IMR-90 (cell line): Measurements from ENCODE around the gene GMCL2. TPM values are rescaled to one million over a fixed set of nuclear protein-coding genes. Genes with fewer than 3 reads are reported as not detected.

Source experiments
- ATAC-seq: fragments of 200-7000 bp; cut with Tn5 transposase; 2 replicates; pipeline ENCODE4 v1.9.1; 2020; ENCODE audit warnings: low read depth, mild to moderate bottlenecking, moderate library complexity
- BruUV-seq: library from RNA; stranded (reverse); fragments of 400-500 nt; replicated peaks from 2 replicates; lab custom pipeline; 2021; lab: Mats Ljungman, UMichigan
- CTCF ChIA-PET: fragments of 300-600 bp; formaldehyde crosslinking; extraction: SDS; loops from one replicate; lab custom pipeline; 2021; ENCODE audit warnings: antibody characterized with exemption; lab: Yijun Ruan, JAX
- POLR2A ChIA-PET: fragments of 300-600 bp; sonication (Branson Sonifier 250); formaldehyde crosslinking; loops from one replicate; lab custom pipeline; 2022; ENCODE audit warnings: antibody characterized with exemption; ENCODE audit not compliant: unreplicated experiment; lab: Charles Lee
- DNase-seq: peaks from one replicate; pipeline ENCODE4 v3.0.0; 2013
- H2AFZ ChIP-seq: replicated peaks from 2 replicates; pipeline ENCODE3; 2013; ENCODE audit warnings: low read length, mild to moderate bottlenecking; ENCODE audit not compliant: poor library complexity
- H2AK5ac ChIP-seq: 2 replicates; pipeline ENCODE4 v1.6.1; 2013; ENCODE audit warnings: low read depth, low read length, inconsistent platforms
- H2AK9ac ChIP-seq: replicated peaks from 2 replicates; pipeline ENCODE3; 2013; ENCODE audit warnings: mild to moderate bottlenecking, low read depth, low read length, moderate library complexity; ENCODE audit not compliant: poor library complexity
- H2BK120ac ChIP-seq: 2 replicates; pipeline ENCODE4 v1.6.1; 2013; ENCODE audit warnings: low read depth, low read length, inconsistent platforms
- H2BK15ac ChIP-seq: 3 replicates; pipeline ENCODE4 v1.6.1; 2013; ENCODE audit warnings: low read depth, low read length, inconsistent platforms
- H2BK20ac ChIP-seq: 2 replicates; pipeline ENCODE4 v1.6.1; 2013; ENCODE audit warnings: low read depth, mild to moderate bottlenecking, inconsistent platforms, low read length, moderate library complexity
- H2BK5ac ChIP-seq: 2 replicates; pipeline ENCODE4 v1.6.1; 2013; ENCODE audit warnings: mild to moderate bottlenecking, low read depth, low read length, inconsistent platforms; ENCODE audit not compliant: poor library complexity, severe bottlenecking
- H3K14ac ChIP-seq: replicated peaks from 2 replicates; pipeline ENCODE4 v1.6.1; 2013; ENCODE audit warnings: low read depth, low read length, inconsistent platforms
- H3K18ac ChIP-seq: 2 replicates; pipeline ENCODE4 v1.6.1; 2013; ENCODE audit warnings: low read depth, low read length, control low read depth
- H3K23ac ChIP-seq: 2 replicates; pipeline ENCODE4 v1.6.1; 2013; ENCODE audit warnings: low read depth, low read length, inconsistent platforms
- H3K27ac ChIP-seq: 2 replicates; pipeline ENCODE4 v1.5.1; 2013; ENCODE audit warnings: mild to moderate bottlenecking, control low read depth, low read length; ENCODE audit not compliant: insufficient read depth
- H3K27me3 ChIP-seq: 2 replicates; pipeline ENCODE4 v1.6.1; 2013; ENCODE audit warnings: low read length; ENCODE audit not compliant: control insufficient read depth, insufficient read depth
- H3K36me3 ChIP-seq: 2 replicates; pipeline ENCODE4 v1.6.1; 2013; ENCODE audit warnings: low read length, mixed read lengths; ENCODE audit not compliant: control insufficient read depth, insufficient read depth
- H3K4ac ChIP-seq: 2 replicates; pipeline ENCODE4 v1.6.1; 2013; ENCODE audit warnings: low read depth, low read length, inconsistent platforms
- H3K4me1 ChIP-seq: 2 replicates; pipeline ENCODE4 v1.6.1; 2013; ENCODE audit warnings: low read length, mixed read lengths; ENCODE audit not compliant: control insufficient read depth, insufficient read depth
- H3K4me2 ChIP-seq: 2 replicates; pipeline ENCODE4 v1.6.1; 2013; ENCODE audit warnings: low read depth, mild to moderate bottlenecking, control low read depth, low read length, moderate library complexity
- H3K4me3 ChIP-seq: 2 replicates; pipeline ENCODE4 v1.5.1; 2013; ENCODE audit warnings: low read depth, mild to moderate bottlenecking, control low read depth, low read length, moderate library complexity; ENCODE audit not compliant: insufficient read depth
- H3K56ac ChIP-seq: 2 replicates; pipeline ENCODE4 v1.6.1; 2013; ENCODE audit warnings: low read length, inconsistent platforms; ENCODE audit not compliant: insufficient read depth; ENCODE audit errors: extremely low read depth
- H3K79me1 ChIP-seq, 2 experiments: 2 replicates each; pipeline ENCODE4 v1.6.1; 2013; ENCODE audit warnings: low read length in 2 of 2, inconsistent platforms in 1 of 2, low read depth in 1 of 2
- H3K9ac ChIP-seq: 2 replicates; pipeline ENCODE4 v1.6.1; 2013; ENCODE audit warnings: low read depth, low read length, control low read depth
- H3K9me1 ChIP-seq: 2 replicates; pipeline ENCODE4 v1.6.1; 2013; ENCODE audit warnings: low read length, inconsistent platforms; ENCODE audit not compliant: insufficient read depth
- H3K9me3 ChIP-seq: 2 replicates; pipeline ENCODE4 v1.6.1; 2013; ENCODE audit warnings: low read length; ENCODE audit not compliant: control insufficient read depth, insufficient read depth
- H4K20me1 ChIP-seq: 2 replicates; pipeline ENCODE4 v1.6.1; 2013; ENCODE audit warnings: low read length, inconsistent platforms; ENCODE audit not compliant: insufficient read depth
- H4K5ac ChIP-seq: 2 replicates; pipeline ENCODE4 v1.6.1; 2013; ENCODE audit warnings: mild to moderate bottlenecking, low read depth, low read length, control low read depth
- H4K8ac ChIP-seq, 2 experiments: 2 replicates each; pipeline ENCODE4 v1.6.1; 2013; ENCODE audit warnings: low read depth in 2 of 2, low read length in 2 of 2, control low read depth in 1 of 2, inconsistent platforms in 1 of 2
- H4K91ac ChIP-seq: 2 replicates; pipeline ENCODE4 v1.6.1; 2013; ENCODE audit warnings: low read depth, low read length, inconsistent platforms; ENCODE audit not compliant: insufficient read depth
- CTCF ChIP-seq: conservative IDR thresholded peaks from 2 replicates; pipeline ENCODE4 v1.5.1; 2012; ENCODE audit warnings: mild to moderate bottlenecking, low read depth, low read length, improper control_type of control experiment
- MAZ ChIP-seq: IDR thresholded peaks from 2 replicates; pipeline ENCODE4 v1.6.1; 2012; ENCODE audit warnings: low read depth, mild to moderate bottlenecking, low read length, improper control_type of control experiment, moderate library complexity, borderline replicate concordance
- MXI1 ChIP-seq: IDR thresholded peaks from 2 replicates; pipeline ENCODE4 v1.6.1; 2012; ENCODE audit warnings: low read depth, mild to moderate bottlenecking, low read length, moderate library complexity, borderline replicate concordance
- POLR2A ChIP-seq: IDR thresholded peaks from 2 replicates; pipeline ENCODE4 v1.6.1; 2012; ENCODE audit warnings: mild to moderate bottlenecking, low read depth, low read length
- RFX5 ChIP-seq: IDR thresholded peaks from 2 replicates; pipeline ENCODE4 v1.8.0; 2012; ENCODE audit warnings: low read depth, mild to moderate bottlenecking, low read length, moderate library complexity
- WGBS, 2 experiments: methylation state at CpG; one replicate each; pipeline versions ENCODE4 v1.1.5 to v1.1.7; 2013; ENCODE audit warnings: missing lambda C conversion rate in 2 of 2; ENCODE audit not compliant: insufficient read length in 1 of 2; ENCODE audit errors: extremely low coverage in 2 of 2; 5-methylcytosine and 5-hydroxymethylcytosine counted together
- dilution Hi-C: fragments of 300-500 bp; cut with HindIII; formaldehyde crosslinking; loops from one replicate; pipeline ENCODE4 v1.14.3; 2018; ENCODE audit warnings: low sequenced_read_pairs; ENCODE audit not compliant: unreplicated experiment
- in situ Hi-C: fragments of 300-500 bp; cut with MboI; formaldehyde crosslinking; loops from 3 replicates; pipeline ENCODE4 v1.14.3; 2019; ENCODE audit warnings: low sequenced_read_pairs, inconsistent platforms, mixed read lengths
- intact Hi-C: fragments of 100-400 bp; cut with micrococcal nuclease; formaldehyde crosslinking; loops from 2 replicates; pipeline ENCODE4 v1.10.0; 2022
- polyA plus RNA-seq, 3 experiments: library from polyadenylated mRNA; depleted of rRNA; stranded (reverse); fragments of >200 nt; gene quantifications; 2 replicates each; pipeline ENCODE4 v1.2.3, GENCODE V29; 2012; ENCODE audit warnings: low replicate concordance in 1 of 3
- total RNA-seq: library from RNA; depleted of rRNA; stranded (reverse); fragments of >200 nt; gene quantifications from 2 replicates; pipeline ENCODE4 v1.2.3, GENCODE V29; 2012

GMCL2 gene
- total and polyA plus RNA-seq, 2 of the 4 experiments (the other 2 are of a cell fraction), result not detected

- WGBS, 2 experiments, result 95% methylated on average over 7 of the region's 15 CpGs; no CpG with 5 or more reads in 1 of the 2 experiments
- H2BK20ac ChIP-seq, result no peak overlapping the region
These were observed 35.1 kb upstream of the GMCL2 start for GRCh38 chr5:178222292-178222691.

More at GRCh38 chr5:178222292-178222691, 35.1 kb upstream of the GMCL2 start:
- ATAC-seq (no peak), DNase-seq (no peak)
- no peak overlapping the region for H3K56ac ChIP-seq
- dilution Hi-C loops (no loop called here), intact Hi-C loops (no loop called here), in situ Hi-C loops (no loop called here)
- peaks cover 33% of the 10 kb centered on the region for H3K36me3 ChIP-seq
- POLR2A ChIA-PET, result no interaction called here
- H4K91ac ChIP-seq, result no peak overlapping the region
- H3K4me1 ChIP-seq, result no peaks in the 10 kb centered on the region
- H2BK5ac ChIP-seq, result no peak overlapping the region
- no peak overlapping the region for H3K4me2 ChIP-seq
- no peak overlapping the region for H3K18ac ChIP-seq
- no peaks in the 10 kb centered on the region for H3K27me3 ChIP-seq
- H2AK9ac ChIP-seq, result no peak overlapping the region
- no peak overlapping the region for H3K14ac ChIP-seq
- no TSS peak for BruUV-seq
- no peak overlapping the region for H3K23ac ChIP-seq
- no peak overlapping the region for H2BK120ac ChIP-seq
- H4K20me1 ChIP-seq, result peaks cover 9% of the 10 kb centered on the region; the same call in 1 of the 2 replicates
- CTCF ChIA-PET, result no interaction called here
- H2AK5ac ChIP-seq, result no peak overlapping the region
- H3K4me3 ChIP-seq, result no peak overlapping the region
- no peak overlapping the region for H4K5ac ChIP-seq
- no peak for TF ChIP-seq POLR2A
- TF ChIP-seq RFX5, result no peak
- no peak for TF ChIP-seq MAZ
- TF ChIP-seq CTCF, result no peak
- TF ChIP-seq MXI1, result no peak
- no peak overlapping the region for H3K4ac ChIP-seq
- H4K8ac ChIP-seq, result no peak overlapping the region
- H3K9me1 ChIP-seq, result peaks cover 17% of the 10 kb centered on the region
- H3K79me1 ChIP-seq, result peaks cover 3 to 41% of the 10 kb centered on the region in 2 experiments; a peak in 3 of 4 replicates
- 0 out of 2 replicates have a peak, but pooled peaks cover 1% of the 10 kb centered on the region for H3K9me3 ChIP-seq
- H3K9ac ChIP-seq, result no peak overlapping the region
- no peak overlapping the region for H3K27ac ChIP-seq
- H2BK15ac ChIP-seq, result no peak overlapping the region
- no peak overlapping the region for H2AFZ ChIP-seq
